ENCODE data around the gene MEGF9. TPM values are rescaled to one million over a fixed set of nuclear protein-coding genes. Genes with fewer than 3 reads are reported as not detected.
A peak's percentile ranks its signal among the peaks of the same experiment; 100 is the strongest.

The MEGF9 gene
- total and polyA plus RNA-seq, 2 of the 13 experiments (the other 11 are each of a cell fraction or from before 2014, with no cell fraction given): 3.1 to 3.3 TPM

DNA sequence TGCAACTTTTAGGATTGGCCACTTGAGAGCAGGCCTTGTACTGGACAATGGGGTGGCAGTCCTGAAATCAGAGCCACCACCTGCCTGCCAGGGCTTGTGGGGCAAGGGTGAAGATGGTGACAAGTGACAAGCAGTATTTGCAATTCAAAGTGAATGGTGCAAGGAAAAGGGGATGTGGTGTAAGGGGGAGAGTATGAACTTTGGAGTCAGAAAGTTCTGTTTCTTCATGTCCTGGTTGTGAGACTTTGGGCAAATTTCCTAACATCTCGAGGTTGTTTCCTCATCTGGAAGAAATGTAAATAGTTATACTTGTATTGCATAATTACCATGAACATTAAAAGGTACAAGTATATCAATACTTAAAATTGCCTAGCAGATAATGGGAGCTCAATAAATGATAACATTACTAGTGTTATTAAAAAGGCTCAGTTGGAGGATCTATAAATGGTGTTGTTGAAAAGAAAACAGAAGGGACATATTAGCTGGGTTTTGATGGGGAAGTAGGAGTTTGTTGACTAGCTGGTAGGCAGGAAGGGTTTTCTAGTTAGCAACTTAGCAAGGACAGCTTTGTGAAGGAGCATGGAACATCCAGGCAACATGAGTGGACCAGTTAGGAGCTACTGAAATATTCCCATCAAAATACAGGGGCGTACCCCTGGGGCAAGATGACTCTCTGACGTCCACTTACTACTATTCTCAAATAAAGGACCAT is 21.3 kb upstream of the MEGF9 start (continued):
- TF ChIP-seq ZNF616 (CRISPR knock-in tag; IDR thresholded peaks at IDR 0.05; ENCODE audit: low read depth): no peak
- TF ChIP-seq NCOR1 (IDR thresholded peaks at IDR 0.05; ENCODE audit: borderline replicate concordance, low read length): peak; percentile 91
- TF ChIP-seq, protein P1, sequence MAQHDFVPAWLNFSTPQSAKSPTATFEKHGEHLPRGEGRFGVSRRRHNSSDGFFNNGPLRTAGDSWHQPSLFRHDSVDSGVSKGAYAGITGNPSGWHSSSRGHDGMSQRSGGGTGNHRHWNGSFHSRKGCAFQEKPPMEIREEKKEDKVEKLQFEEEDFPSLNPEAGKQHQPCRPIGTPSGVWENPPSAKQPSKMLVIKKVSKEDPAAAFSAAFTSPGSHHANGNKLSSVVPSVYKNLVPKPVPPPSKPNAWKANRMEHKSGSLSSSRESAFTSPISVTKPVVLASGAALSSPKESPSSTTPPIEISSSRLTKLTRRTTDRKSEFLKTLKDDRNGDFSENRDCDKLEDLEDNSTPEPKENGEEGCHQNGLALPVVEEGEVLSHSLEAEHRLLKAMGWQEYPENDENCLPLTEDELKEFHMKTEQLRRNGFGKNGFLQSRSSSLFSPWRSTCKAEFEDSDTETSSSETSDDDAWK (CRISPR knock-in tag; IDR thresholded peaks at IDR 0.05): no peak
- 0 out of 2 replicates have a peak, but pooled peaks have one; percentile 23 for TF ChIP-seq ZNF24 (IDR thresholded peaks at IDR 0.05)
- peak; percentile 78 for TF ChIP-seq SALL1 (CRISPR knock-in tag; IDR thresholded peaks at IDR 0.05)
- TF ChIP-seq FOXP1 (IDR thresholded peaks at IDR 0.05): 0 out of 2 replicates have a peak, but pooled peaks have one; percentile 8
- peak; percentile 41; the same call in 1 of the 2 replicates for TF ChIP-seq FOXP1 (CRISPR knock-in tag; IDR thresholded peaks at IDR 0.05)
- no peak for TF ChIP-seq NPAS2 (CRISPR knock-in tag; IDR thresholded peaks at IDR 0.05; ENCODE audit: borderline replicate concordance)
- TF ChIP-seq SMC3 (IDR thresholded peaks at IDR 0.05; ENCODE audit: low read length): peak; percentile 63; the same call in 1 of the 2 replicates
- TF ChIP-seq ZC3H4 (CRISPR knock-in tag; IDR thresholded peaks at IDR 0.05; ENCODE audit: borderline replicate concordance): no peak
- no peak for TF ChIP-seq NFE2L1 (CRISPR knock-in tag; IDR thresholded peaks at IDR 0.05; ENCODE audit: borderline replicate concordance)
- no peak for TF ChIP-seq NRL (CRISPR knock-in tag; IDR thresholded peaks at IDR 0.05; ENCODE audit: borderline replicate concordance)
- TF ChIP-seq NFYC (CRISPR knock-in tag; IDR thresholded peaks at IDR 0.05): no peak
- TF ChIP-seq, protein P2, sequence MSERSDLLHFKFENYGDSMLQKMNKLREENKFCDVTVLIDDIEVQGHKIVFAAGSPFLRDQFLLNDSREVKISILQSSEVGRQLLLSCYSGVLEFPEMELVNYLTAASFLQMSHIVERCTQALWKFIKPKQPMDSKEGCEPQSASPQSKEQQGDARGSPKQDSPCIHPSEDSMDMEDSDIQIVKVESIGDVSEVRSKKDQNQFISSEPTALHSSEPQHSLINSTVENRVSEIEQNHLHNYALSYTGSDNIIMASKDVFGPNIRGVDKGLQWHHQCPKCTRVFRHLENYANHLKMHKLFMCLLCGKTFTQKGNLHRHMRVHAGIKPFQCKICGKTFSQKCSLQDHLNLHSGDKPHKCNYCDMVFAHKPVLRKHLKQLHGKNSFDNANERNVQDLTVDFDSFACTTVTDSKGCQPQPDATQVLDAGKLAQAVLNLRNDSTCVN (CRISPR knock-in tag; IDR thresholded peaks at IDR 0.05; ENCODE audit: borderline replicate concordance): no peak
- TF ChIP-seq, protein P3, sequence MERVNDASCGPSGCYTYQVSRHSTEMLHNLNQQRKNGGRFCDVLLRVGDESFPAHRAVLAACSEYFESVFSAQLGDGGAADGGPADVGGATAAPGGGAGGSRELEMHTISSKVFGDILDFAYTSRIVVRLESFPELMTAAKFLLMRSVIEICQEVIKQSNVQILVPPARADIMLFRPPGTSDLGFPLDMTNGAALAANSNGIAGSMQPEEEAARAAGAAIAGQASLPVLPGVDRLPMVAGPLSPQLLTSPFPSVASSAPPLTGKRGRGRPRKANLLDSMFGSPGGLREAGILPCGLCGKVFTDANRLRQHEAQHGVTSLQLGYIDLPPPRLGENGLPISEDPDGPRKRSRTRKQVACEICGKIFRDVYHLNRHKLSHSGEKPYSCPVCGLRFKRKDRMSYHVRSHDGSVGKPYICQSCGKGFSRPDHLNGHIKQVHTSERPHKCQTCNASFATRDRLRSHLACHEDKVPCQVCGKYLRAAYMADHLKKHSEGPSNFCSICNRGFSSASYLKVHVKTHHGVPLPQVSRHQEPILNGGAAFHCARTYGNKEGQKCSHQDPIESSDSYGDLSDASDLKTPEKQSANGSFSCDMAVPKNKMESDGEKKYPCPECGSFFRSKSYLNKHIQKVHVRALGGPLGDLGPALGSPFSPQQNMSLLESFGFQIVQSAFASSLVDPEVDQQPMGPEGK (CRISPR knock-in tag; IDR thresholded peaks at IDR 0.05): peak; percentile 40; the same call in 1 of the 2 replicates
- no peak for TF ChIP-seq MYNN (CRISPR knock-in tag; IDR thresholded peaks at IDR 0.05; ENCODE audit: low read depth)
- no peak for TF ChIP-seq ZC3H13 (CRISPR knock-in tag; IDR thresholded peaks at IDR 0.05)
- no peak for TF ChIP-seq ZNF230 (CRISPR knock-in tag; IDR thresholded peaks at IDR 0.05)
- no peak for TF ChIP-seq PAWR (CRISPR knock-in tag; IDR thresholded peaks at IDR 0.05; ENCODE audit: borderline replicate concordance)
- 0 out of 2 replicates have a peak, but pooled peaks have one; percentile 19 for TF ChIP-seq MTA1 (CRISPR knock-in tag; IDR thresholded peaks at IDR 0.05; ENCODE audit: borderline replicate concordance)
- no peak for TF ChIP-seq ZFP41 (CRISPR knock-in tag; IDR thresholded peaks at IDR 0.05; ENCODE audit: borderline replicate concordance)
- no peak for TF ChIP-seq ZNF160 (CRISPR knock-in tag; IDR thresholded peaks at IDR 0.05)
- TF ChIP-seq, protein P4, sequence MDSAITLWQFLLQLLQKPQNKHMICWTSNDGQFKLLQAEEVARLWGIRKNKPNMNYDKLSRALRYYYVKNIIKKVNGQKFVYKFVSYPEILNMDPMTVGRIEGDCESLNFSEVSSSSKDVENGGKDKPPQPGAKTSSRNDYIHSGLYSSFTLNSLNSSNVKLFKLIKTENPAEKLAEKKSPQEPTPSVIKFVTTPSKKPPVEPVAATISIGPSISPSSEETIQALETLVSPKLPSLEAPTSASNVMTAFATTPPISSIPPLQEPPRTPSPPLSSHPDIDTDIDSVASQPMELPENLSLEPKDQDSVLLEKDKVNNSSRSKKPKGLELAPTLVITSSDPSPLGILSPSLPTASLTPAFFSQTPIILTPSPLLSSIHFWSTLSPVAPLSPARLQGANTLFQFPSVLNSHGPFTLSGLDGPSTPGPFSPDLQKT (CRISPR knock-in tag; IDR thresholded peaks at IDR 0.05; ENCODE audit: borderline replicate concordance): no peak
- TF ChIP-seq ZNF777 (CRISPR knock-in tag; IDR thresholded peaks at IDR 0.05): no peak
- no peak for TF ChIP-seq CCAR2 (optimal IDR thresholded peaks at IDR 0.05; ENCODE audit: low read depth, low read length)
- no peak for TF ChIP-seq ZSCAN25 (CRISPR knock-in tag; IDR thresholded peaks at IDR 0.05)
